Smooth muscle cell of the brain vasculature (primary cell): ENCODE results near the gene KIF5B.
"Not testable (repeated sequence)": the region's sequence is repeated elsewhere in the genome, so short reads cannot be mapped to it uniquely, and the experiment has no call there.

Source experiments
- DNase-seq: peaks from one replicate; pipeline ENCODE4 v3.0.0-alpha.2; 2012; ENCODE audit warnings: low read depth, low spot score

Gene KIF5B

GRCh38 chr10:32017044-32017443 lies 39.2 kb downstream of the KIF5B start:
- no peak for DNase-seq

DNA sequence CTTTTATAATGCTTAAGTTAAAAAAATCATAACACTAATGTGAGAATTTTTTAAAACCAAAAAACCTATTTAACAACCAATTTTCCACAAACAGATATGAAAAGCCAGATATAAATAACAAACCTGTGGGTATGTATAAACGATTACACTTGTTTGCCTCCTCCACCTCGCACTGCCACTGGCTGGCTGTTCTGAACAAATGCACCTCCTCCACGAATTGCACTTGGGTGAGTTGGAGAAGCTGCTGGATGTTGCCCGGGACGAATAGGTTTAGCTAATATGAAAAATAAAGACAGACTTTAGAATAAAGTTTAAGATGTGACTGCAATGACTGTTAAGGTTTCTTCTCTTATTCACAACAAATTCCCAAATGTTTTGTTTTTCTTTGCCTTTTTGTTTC lies 40.8 kb downstream of the KIF5B start:
- no peak for DNase-seq

- no peak for DNase-seq
Measured at GRCh38 chr10:32007026-32007425, 49.2 kb downstream of the KIF5B start.

DNA sequence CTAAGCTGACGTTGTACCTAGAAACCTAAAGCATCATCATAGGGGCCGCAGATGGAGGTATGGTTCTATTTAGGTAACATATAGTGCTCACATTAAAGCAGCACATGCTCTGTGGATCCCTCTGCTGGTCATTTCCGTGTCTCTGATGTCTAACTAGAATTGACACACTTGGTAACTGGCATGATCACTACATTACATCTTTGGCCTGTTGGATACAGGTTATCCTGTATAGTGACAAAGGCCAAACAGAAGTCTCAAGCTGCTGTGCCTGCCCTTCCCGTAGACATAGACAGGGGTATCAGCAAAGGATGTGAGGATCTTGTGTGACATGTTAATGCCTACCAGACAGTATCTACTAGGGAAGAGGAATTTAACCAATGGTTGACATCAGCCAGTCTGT lies 51.2 kb downstream of the KIF5B start:
- peak; percentile 18 for DNase-seq

DNA sequence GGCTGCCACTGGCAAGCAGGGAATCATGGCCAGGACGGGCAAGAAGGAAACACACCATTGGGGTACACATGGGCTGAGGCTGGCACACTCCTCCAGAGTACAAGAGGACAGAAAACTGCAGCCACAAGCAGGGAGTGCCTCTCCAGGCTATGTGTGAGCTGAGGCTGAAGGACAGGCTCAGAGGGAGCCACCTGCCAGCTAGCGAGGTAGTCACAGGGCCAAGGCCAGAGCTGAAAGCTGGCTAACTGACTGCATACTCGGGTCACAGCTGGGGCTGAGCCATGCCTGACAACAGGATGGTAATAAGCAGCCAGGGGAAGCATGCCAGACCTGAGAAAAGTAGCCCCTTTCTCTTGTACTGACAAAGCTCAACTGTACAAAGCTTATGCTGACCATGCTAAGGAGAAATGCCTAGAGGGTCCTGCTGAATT lies 52.0 kb downstream of the KIF5B start:
- no peak for DNase-seq

DNA sequence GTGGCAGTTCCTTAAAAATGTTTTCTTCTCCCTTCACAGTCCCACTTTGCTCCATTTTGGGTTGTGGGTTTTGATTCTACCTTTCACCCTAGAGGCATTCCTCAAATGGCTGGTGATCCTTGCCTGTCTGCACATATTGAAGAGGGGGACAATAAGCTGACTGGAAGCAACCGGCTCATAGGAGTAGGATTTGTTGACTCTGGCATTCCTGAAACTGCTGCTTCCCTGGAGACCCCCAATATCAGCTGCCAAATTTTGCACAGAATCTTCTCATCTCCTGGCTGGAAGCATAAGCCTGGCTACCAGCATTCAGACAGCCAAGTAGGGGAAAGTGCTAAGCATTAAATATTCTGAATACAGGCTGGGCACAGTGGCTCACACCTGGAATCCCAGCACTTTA lies 53.7 kb downstream of the KIF5B start:
- no peak for DNase-seq

GRCh38 chr10:32000937-32001336 lies 55.3 kb downstream of the KIF5B start:
- DNase-seq: no peak

DNA sequence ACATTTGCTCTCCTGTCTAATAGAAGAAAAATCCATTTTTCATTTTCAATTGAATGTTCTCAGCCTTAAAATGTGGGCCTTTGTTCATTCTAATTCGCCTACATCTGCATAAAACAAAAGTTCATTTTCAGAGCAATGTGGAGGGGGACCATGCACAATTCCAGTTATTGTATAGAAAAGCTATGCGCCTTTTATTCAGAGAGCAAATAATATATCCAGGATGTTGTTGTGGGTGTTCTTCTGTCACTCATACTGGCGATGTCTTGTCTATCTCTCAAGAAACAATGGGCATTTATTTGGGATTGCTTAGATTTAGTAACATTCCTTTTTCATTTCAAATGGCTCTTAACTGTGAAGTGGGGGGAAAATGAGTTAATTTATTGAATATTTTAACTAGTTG lies 56.4 kb downstream of the KIF5B start:
- no peak for DNase-seq

DNA sequence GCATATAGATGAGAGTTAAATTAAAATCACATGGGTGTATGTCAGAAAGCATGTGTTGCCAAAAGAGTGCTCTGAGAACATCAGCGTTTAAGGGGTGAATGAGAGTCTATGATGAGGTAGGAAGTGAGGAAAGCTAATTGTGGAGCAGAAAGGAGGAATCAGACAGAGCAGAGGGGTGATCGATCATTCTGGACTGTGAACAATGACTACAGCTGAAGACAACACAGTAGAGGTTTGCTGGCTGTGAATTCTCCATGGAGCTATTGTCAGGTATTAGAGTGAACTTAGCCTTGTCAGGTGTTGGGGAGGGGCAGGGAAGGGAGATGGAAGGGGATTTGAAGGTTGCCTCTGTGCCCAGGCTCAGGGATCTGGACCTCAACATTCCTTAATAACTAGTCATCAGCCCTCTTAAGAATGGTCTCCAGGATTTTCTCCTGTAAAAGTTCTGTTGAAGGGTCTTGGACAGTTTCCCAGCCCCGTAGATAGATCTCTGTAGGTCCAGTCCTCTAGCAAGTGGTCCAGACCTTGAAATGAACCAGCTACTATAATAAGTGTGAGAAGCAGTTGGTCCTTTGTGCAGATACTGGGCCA lies 57.1 kb downstream of the KIF5B start:
- no peak for DNase-seq

- no peak for DNase-seq
Measured at GRCh38 chr10:31994926-31995325, 61.3 kb downstream of the KIF5B start.

DNA sequence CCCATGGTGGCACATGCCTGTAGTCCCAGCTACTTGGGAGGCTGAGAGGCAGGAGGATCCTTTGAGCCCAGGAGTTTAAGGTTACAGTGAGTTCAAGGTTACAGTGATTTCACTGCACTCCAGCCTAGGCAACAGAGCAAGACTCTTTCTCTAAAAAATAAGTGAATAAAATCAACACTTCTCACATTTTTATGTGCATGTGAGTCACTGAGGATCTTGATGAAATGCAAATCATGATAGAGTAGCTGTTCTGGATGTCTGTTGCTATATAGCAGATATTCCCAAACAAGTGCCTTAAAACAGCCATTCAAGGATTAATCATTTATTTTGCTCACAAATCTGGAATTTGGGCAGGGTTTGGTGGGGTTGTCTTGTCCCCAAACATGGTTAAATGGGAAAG lies 65.3 kb downstream of the KIF5B start:
- DNase-seq: no peak

DNA sequence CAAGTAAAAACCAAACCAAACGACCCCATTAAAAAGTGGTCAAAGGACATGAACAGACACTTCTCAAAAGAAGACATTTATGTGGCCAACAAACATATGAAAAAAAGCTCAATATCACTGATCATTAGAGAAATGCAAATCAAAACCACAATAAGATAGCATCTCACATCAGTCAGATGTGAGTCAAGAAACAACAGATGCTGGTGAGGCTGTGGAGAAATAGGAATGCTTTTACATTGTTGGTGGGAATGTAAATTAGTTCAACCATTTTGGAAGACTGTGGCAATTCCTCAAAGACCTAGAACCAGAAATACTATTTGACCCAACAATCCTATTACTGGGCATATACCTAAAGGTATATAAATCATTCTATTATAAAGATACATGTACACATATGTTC lies 68.4 kb downstream of the KIF5B start:
- not testable (repeated sequence) for DNase-seq

GRCh38 chr10:31982111-31982510 lies 74.1 kb downstream of the KIF5B start:
- no peak for DNase-seq

DNA sequence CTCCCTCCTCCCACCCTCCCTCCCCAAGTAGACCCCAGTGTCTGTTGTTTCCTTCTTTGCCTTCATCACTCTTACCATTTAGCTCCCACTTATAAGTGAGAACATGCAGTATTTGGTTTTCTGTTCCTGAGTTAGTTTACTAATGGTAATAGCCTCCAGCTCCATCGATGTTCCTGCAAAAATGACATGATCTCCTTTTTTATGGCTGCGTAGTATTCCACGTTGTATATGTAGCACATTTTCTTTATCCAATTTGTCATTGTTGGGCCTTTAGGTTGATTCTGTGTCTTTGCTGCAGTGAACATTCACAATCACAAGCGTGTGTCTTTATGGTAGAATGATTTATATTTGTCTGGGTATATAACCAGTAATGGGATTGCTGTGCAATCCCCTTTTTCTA lies 75.8 kb downstream of the KIF5B start:
- no peak for DNase-seq

DNA sequence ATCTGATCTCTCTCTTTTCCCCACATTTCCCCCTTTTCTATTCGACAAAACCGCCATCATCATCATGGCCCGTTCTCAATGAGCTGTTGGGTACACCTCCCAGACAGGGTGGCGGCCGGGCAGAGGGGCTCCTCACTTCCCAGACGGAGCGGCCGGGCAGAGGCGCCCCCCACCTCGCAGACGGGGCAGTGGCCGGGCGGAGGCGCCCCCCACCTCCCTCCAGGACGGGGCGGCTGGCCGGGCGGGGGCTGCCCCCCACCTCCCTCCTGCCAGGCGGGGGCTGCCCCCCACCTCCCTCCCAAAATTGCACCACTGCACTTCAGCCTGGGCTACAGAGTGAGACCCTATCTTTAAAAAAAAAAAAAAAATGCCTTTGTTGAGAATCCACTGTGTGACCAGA lies 77.2 kb downstream of the KIF5B start:
- not testable (repeated sequence) for DNase-seq

GRCh38 chr10:31978156-31978483 lies 78.1 kb downstream of the KIF5B start:
- no peak for DNase-seq

DNA sequence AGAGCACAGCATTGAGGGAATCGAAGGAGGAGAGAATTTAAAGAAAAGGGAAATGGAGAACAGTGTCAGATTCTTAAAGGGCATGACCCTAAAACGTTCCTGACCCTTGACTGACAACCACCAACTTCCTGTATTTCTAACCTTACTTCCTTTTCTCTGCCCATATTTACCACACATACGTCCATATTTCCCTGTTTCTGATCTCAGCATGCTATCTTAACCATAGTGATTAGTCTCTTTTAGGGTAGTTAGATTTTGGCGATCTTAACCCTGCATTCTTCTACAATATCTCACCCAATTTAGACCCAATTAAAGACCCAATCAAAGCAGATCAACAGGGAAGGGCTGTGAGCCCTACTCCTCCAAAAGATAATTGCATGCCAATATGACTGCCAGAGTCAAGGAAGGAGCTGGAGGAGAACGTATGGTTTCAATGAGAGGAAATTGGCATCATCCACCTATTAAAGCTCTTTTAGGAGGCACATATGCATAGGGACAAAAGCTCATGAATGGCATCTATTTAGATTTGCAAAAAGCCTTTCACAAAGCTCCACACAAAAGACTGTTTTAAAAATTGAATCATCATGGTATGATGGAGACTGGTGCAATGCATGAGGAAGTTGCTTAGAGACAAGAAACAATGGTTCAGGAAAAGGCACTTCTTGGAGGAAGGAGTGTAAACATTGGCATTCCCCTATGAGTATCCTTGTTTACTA lies 78.6 kb downstream of the KIF5B start:
- no peak for DNase-seq

GRCh38 chr10:31975157-31975765 lies 81.0 kb downstream of the KIF5B start:
- no peak for DNase-seq

GRCh38 chr10:31974434-31975124 lies 81.6 kb downstream of the KIF5B start:
- no peak for DNase-seq

DNA sequence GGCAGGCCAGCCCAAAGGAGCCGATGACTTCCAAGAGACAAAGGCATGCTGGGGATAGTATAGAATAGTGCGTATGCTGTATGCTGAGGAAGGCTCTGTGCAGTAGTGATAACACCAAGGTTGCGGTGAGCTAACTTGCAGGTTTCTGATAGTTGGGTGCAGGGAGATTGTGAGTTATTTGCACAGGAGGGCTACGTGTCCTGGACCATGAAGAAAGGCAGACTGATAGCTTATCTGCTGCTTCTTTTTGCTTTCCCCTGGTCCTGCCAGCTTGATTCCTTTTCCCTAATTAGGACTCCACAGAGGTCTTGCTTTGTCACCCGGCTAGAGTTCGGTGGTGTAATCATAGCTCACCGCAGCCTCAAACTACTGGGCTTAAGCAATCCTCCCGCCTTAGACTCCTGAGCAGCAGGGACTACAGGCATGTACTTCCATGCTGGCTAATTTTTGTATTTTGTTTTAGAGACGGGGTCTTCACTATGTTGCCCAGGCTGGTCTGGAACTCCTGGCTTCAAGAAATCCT lies 83.6 kb downstream of the KIF5B start:
- no peak for DNase-seq

- DNase-seq: not testable (repeated sequence)
Measured at GRCh38 chr10:31969847-31970246, 86.4 kb downstream of the KIF5B start.

DNA sequence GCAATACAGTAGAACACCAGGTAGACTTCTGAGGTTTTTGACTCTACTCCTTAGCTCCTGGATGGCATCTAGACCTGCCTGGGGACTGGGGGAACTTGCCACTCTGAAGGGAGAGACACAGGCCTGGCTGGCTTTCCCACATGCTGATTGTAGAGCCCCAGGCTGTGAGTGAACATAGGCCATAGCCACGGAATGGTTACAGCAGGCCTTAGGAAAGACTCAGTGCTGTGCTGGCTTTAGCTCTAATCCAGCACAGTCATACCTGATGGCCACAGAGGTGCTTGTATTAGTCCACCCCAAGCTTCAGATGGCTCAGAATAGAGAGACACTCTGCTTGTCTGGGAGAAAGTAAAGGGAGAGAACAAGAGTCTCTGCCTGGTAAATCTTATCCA lies 92.6 kb downstream of the KIF5B start:
- DNase-seq: no peak
